Ascending aorta (tissue), 2 donors: ENCODE results near the gene BTBD10. TPM values are rescaled to one million over a fixed set of nuclear protein-coding genes. Genes with fewer than 3 reads are reported as not detected.

ENCODE experiments used
- DNase-seq, 2 donors: peaks; one replicate each; pipeline ENCODE4 v3.0.0-alpha.2; 2019; ENCODE audit warnings: low spot score in 2 of 2
- H3K27ac ChIP-seq, 2 donors: fragments of 200-600 bp; sonication (generic); one replicate each; pipeline ENCODE4 v1.5.1; 2016 to 2017; ENCODE audit warnings: mild to moderate bottlenecking in 1 of 2
- H3K27me3 ChIP-seq: fragments of 200-600 bp; sonication (generic); one replicate; pipeline ENCODE4 v1.5.1; 2017
- H3K36me3 ChIP-seq, 2 donors: fragments of 200-600 bp; sonication (generic); one replicate each; pipeline ENCODE4 v1.5.1; 2016
- H3K4me1 ChIP-seq, 2 donors: fragments of 200-600 bp; sonication (generic); one replicate each; pipeline ENCODE4 v1.5.1; 2016 to 2017; ENCODE audit warnings: mild to moderate bottlenecking in 1 of 2
- H3K4me3 ChIP-seq, 2 donors: fragments of 200-600 bp; sonication (generic); one replicate each; pipeline ENCODE4 v1.5.1; 2016 to 2017; ENCODE audit warnings: mild to moderate bottlenecking in 1 of 2
- H3K9me3 ChIP-seq, 2 donors: fragments of 200-600 bp; sonication (generic); one replicate each; pipeline ENCODE4 v1.5.1; 2016
- CTCF ChIP-seq, 3 experiments: fragments of 200-600 bp in 2 of 3; fragments of 450-650 bp in 1 of 3; sonication (generic) in 2 of 3; IDR thresholded peaks; one replicate each; pipeline ENCODE4 v1.5.1; 2016 to 2019; ENCODE audit warnings: antibody characterized with exemption in 3 of 3, mild to moderate bottlenecking in 1 of 3, moderate library complexity in 1 of 3
- intact Hi-C: fragments of 100-400 bp; cut with DNase I; formaldehyde crosslinking; loops from one replicate; pipeline ENCODE4 v1.15.1; 2023
- total RNA-seq: library from RNA; depleted of rRNA; stranded (reverse); fragments of >200 nt; gene quantifications from one replicate; pipeline ENCODE4 v1.1.0, GENCODE V29; 2016

BTBD10 gene
- total RNA-seq, 1 donor from 2014 or later: 10.1 TPM

- no peak overlapping the region for H3K4me3 ChIP-seq
- no peak for TF ChIP-seq CTCF (IDR thresholded peaks at IDR 0.05)
- intact Hi-C loops: no loop called here
- no peak for DNase-seq
- H3K27me3 ChIP-seq: no peaks in the 10 kb centered on the region
- no peaks in the 10 kb centered on the region for H3K4me1 ChIP-seq
- H3K27ac ChIP-seq: no peak overlapping the region
- H3K36me3 ChIP-seq: no peaks in the 10 kb centered on the region
- peaks cover 0 to 7% of the 10 kb centered on the region in 2 donors for H3K9me3 ChIP-seq
Observed at GRCh38 chr11:13433437-13433836, 29.6 kb downstream of the BTBD10 start.

GRCh38 chr11:13429836-13430235 is 33.2 kb downstream of the BTBD10 start:
- Histone ChIP-seq H3K36me3 (no peaks in the 10 kb centered on the region), H3K27ac (no peak overlapping the region)
- DNase-seq: no peak

GRCh38 chr11:13429288-13429687 is 33.7 kb downstream of the BTBD10 start:
- no peaks in the 10 kb centered on the region for H3K4me1 ChIP-seq
- intact Hi-C loops: no loop called here
- no peaks in the 10 kb centered on the region for H3K27me3 ChIP-seq
- H3K27ac ChIP-seq: no peak overlapping the region
- peaks cover 0 to 25% of the 10 kb centered on the region in 2 donors for H3K9me3 ChIP-seq
- DNase-seq: no peak
- H3K4me3 ChIP-seq: no peak overlapping the region
- H3K36me3 ChIP-seq: no peaks in the 10 kb centered on the region
- no peak for TF ChIP-seq CTCF (IDR thresholded peaks at IDR 0.05)

More at GRCh38 chr11:13429836-13430235, 33.2 kb downstream of the BTBD10 start:
- H3K4me3 ChIP-seq: no peak overlapping the region
- intact Hi-C loops: no loop called here
- no peaks in the 10 kb centered on the region for H3K27me3 ChIP-seq
- TF ChIP-seq CTCF (IDR thresholded peaks at IDR 0.05): no peak
- no peaks in the 10 kb centered on the region for H3K4me1 ChIP-seq
- peaks cover 0 to 25% of the 10 kb centered on the region in 2 donors for H3K9me3 ChIP-seq

GRCh38 chr11:13427440-13427839 is 35.6 kb downstream of the BTBD10 start:
- Histone ChIP-seq H3K4me1 (peaks cover 0 to 7% of the 10 kb centered on the region in 2 donors), H3K36me3 (no peaks in the 10 kb centered on the region), H3K9me3 (peaks cover 0 to 25% of the 10 kb centered on the region in 2 donors), H3K27me3 (no peaks in the 10 kb centered on the region), H3K4me3 (no peak overlapping the region), H3K27ac (no peak overlapping the region)
- intact Hi-C loops: no loop called here
- TF ChIP-seq CTCF (IDR thresholded peaks at IDR 0.05): no peak
- DNase-seq: no peak

GRCh38 chr11:13423372-13423771 is 39.6 kb downstream of the BTBD10 start:
- Histone ChIP-seq H3K27me3 (no peaks in the 10 kb centered on the region), H3K4me3 (peak overlapping the region in 1 of 2 donors; percentile 2), H3K4me1 (peaks cover 0 to 11% of the 10 kb centered on the region in 2 donors), H3K27ac (no peak overlapping the region), H3K36me3 (peaks cover 0 to 10% of the 10 kb centered on the region in 2 donors), H3K9me3 (peaks cover 0 to 18% of the 10 kb centered on the region in 2 donors)
- intact Hi-C loops: no loop called here
- no peak for DNase-seq
- no peak for TF ChIP-seq CTCF (IDR thresholded peaks at IDR 0.05)

- intact Hi-C loops: no loop called here
- Histone ChIP-seq H3K4me1 (peaks cover 0 to 11% of the 10 kb centered on the region in 2 donors), H3K4me3 (no peak overlapping the region), H3K9me3 (peaks cover 0 to under 1% of the 10 kb centered on the region in 2 donors), H3K27me3 (no peaks in the 10 kb centered on the region), H3K27ac (no peak overlapping the region), H3K36me3 (peaks cover 7 to 15% of the 10 kb centered on the region in 2 donors)
- no peak for TF ChIP-seq CTCF (IDR thresholded peaks at IDR 0.05)
- no peak for DNase-seq
Observed at GRCh38 chr11:13421561-13421960, 41.5 kb downstream of the BTBD10 start.
